NCI-H1694 (cell line): ENCODE data around the gene VHLL.

Experiments
- DNase-seq: peaks from one replicate; lab custom pipeline; 2025; lab: John Stamatoyannopoulos, UW

Gene VHLL

GRCh38 chr1:156253634-156254033 is 45.5 kb downstream of the VHLL start:
- DNase-seq = no peak

GRCh38 chr1:156251527-156251926 is 47.6 kb downstream of the VHLL start:
- DNase-seq = no peak

- DNase-seq = no peak
Observed at GRCh38 chr1:156249593-156249992, 49.5 kb downstream of the VHLL start.
